Parathyroid adenoma (tissue), 2 donors: ENCODE measurements around the gene TMEM176B.

Experiments used
- H2AFZ ChIP-seq: fragments of 300-600 bp; sonication (generic); one replicate; pipeline ENCODE4 v1.7.0; 2017; ENCODE audit warnings: antibody characterized with exemption, mild to moderate bottlenecking
- H3K27ac ChIP-seq: fragments of 300-600 bp; sonication (generic); one replicate; pipeline ENCODE4 v1.7.0; 2017
- H3K27me3 ChIP-seq: fragments of 300-600 bp; sonication (generic); one replicate; pipeline ENCODE4 v1.7.0; 2017; ENCODE audit warnings: low read length; ENCODE audit not compliant: control insufficient read depth, insufficient read depth
- H3K36me3 ChIP-seq: fragments of 300-600 bp; sonication (generic); one replicate; pipeline ENCODE4 v1.7.0; 2017; ENCODE audit warnings: low read length; ENCODE audit not compliant: control insufficient read depth, insufficient read depth
- H3K4me1 ChIP-seq: fragments of 300-600 bp; sonication (generic); one replicate; pipeline ENCODE4 v1.7.0; 2017; ENCODE audit warnings: control low read depth
- H3K4me2 ChIP-seq: fragments of 300-600 bp; sonication (generic); one replicate; pipeline ENCODE4 v1.7.0; 2017; ENCODE audit warnings: low read length
- H3K4me3 ChIP-seq: fragments of 300-600 bp; sonication (generic); one replicate; pipeline ENCODE4 v1.7.0; 2017; ENCODE audit warnings: low read depth, low read length
- H3K79me2 ChIP-seq: fragments of 300-600 bp; sonication (generic); one replicate; pipeline ENCODE4 v1.7.0; 2017; ENCODE audit warnings: control low read depth
- H3K9ac ChIP-seq: fragments of 300-600 bp; sonication (generic); one replicate; pipeline ENCODE4 v1.7.0; 2017; ENCODE audit warnings: mild to moderate bottlenecking
- H3K9me3 ChIP-seq: fragments of 300-600 bp; sonication (generic); one replicate; pipeline ENCODE4 v1.7.0; 2017; ENCODE audit warnings: low read length; ENCODE audit not compliant: control insufficient read depth
- CTCF ChIP-seq: fragments of 300-600 bp; sonication (generic); IDR thresholded peaks from one replicate; pipeline ENCODE4 v1.7.0; 2017; ENCODE audit warnings: antibody characterized with exemption, mild to moderate bottlenecking
- donor health status: primary hyperparathyroidism.

TMEM176B gene

DNA sequence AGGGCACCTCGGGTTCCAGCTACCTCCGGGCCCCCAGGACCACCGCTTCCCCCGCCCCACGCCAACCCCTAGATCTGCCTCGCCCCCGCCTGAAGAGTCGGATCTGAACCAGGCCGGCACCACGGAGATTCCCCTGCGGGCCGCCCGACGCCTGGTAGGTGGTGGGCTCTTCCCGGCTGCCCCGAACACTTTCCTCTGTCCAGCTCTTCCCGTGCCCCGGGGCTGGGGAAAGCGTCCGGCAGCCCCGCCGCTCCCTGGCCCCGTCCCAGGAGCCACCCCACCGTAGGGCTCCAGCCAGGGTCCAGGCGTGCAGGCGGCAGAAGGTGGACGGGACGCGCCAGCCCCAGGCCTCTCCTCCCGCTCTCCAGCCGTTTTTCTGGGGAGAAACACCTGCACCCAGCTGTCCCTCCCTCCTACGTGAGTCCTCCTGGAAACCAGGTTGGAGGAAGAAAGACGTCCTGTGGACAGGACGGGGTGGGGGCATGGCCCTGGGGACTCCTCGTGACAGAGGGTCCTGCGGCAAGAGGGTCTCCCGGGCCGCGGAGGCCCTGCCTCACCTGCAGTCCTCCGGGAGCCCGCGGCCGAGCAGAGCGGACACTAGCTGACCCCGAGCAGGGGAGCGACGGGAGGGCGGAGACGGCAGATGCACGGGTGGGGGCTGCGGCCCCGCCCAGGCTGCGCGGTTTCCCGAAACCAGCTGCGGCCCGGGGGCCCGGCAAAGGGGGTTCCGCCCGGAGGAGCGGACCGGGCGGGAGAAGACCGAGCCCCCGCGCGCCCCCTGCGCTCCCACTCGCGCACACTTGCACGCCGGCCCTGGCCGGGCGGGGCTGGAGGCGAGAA, at the start of gene TMEM176B:
Gene TMEM176B, minus strand, starts transcription at position 624 of the 840 bp plus-strand sequence. CDS start 3,795 bp downstream, outside the sequence.
- H3K79me2 ChIP-seq = no peaks in the 10 kb centered on the region
- no peaks in the 10 kb centered on the region for H3K27me3 ChIP-seq
- H3K4me1 ChIP-seq = no peaks in the 10 kb centered on the region
- peak within 1 kb of the TSS; percentile 47 for H3K4me2 ChIP-seq
- no peak for TF ChIP-seq CTCF
- no peak within 1 kb of the TSS for H3K9ac ChIP-seq
- no peaks in the 10 kb centered on the region for H3K36me3 ChIP-seq
- no peak within 1 kb of the TSS for H3K27ac ChIP-seq
- H2AFZ ChIP-seq = peak within 1 kb of the TSS; percentile 74
- H3K9me3 ChIP-seq = no peaks in the 10 kb centered on the region
- H3K4me3 ChIP-seq = peak within 1 kb of the TSS; percentile 12

DNA sequence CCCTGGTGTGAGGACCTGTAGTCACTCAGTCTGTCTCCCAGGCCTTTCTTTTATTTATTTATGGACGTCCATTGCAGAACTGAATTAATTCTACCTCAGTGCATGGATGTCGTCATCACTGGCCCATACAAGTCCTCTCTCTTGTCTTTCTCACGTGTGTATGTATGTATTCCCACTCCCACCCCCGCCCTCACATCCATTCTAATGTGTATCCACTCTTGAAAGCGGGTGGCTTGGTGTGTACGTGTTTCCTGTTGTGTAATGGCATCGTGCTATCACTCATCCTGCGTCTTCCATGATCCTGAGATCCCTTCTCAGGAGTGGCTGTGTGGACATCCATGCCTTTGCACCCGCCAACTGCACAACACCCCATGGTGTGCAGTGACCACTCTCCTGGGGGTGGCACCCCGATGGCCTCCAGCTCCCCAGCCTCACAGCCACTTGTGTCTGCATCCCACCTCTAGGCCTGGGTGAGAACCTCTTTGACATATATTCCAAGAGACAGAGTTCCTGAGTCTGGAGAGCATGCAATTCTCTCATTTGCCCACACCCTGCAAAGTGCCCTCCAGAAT, 49.1 kb upstream of the TMEM176B start:
- Histone ChIP-seq H3K4me3 (no peak overlapping the region), H3K79me2 (no peaks in the 10 kb centered on the region), H3K9me3 (no peaks in the 10 kb centered on the region), H3K36me3 (no peaks in the 10 kb centered on the region), H3K9ac (no peak overlapping the region), H3K4me2 (no peak overlapping the region), H3K4me1 (no peaks in the 10 kb centered on the region), H3K27ac (no peak overlapping the region), H2AFZ (no peak overlapping the region), H3K27me3 (no peaks in the 10 kb centered on the region)
- no peak for TF ChIP-seq CTCF

DNA sequence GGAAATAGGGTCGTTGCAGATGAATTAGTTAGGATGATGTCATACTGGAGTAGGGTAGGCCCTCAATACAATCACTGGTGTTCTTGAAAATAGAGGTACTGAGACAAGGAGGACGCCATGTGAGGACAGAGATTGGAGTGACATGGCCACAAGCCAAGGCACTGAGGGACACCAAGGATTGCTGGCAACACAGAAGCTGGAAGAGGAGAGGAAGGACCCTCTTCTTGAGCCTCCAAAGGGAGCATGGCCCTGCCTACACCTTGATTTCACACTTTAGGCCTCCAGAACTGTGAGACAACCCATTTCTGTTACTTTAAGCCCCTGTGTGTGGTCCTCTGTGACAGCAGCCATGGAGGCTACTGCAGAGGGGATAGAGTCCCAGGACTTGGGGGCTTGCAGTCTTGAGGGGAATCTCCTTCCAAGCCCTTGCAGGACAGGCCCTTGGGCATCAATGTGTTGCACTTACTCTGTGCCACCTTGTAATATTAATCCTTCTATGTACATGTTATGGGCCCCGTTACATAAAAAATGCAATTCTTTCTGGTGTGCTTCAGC, 48.5 kb upstream of the TMEM176B start:
- no peak overlapping the region for H3K4me3 ChIP-seq
- H3K9ac ChIP-seq = no peak overlapping the region
- H2AFZ ChIP-seq = no peak overlapping the region
- no peaks in the 10 kb centered on the region for H3K4me1 ChIP-seq
- TF ChIP-seq CTCF = no peak
- no peaks in the 10 kb centered on the region for H3K9me3 ChIP-seq
- no peak overlapping the region for H3K27ac ChIP-seq
- no peaks in the 10 kb centered on the region for H3K79me2 ChIP-seq
- H3K36me3 ChIP-seq = no peaks in the 10 kb centered on the region
- no peak overlapping the region for H3K4me2 ChIP-seq
- H3K27me3 ChIP-seq = no peaks in the 10 kb centered on the region

DNA sequence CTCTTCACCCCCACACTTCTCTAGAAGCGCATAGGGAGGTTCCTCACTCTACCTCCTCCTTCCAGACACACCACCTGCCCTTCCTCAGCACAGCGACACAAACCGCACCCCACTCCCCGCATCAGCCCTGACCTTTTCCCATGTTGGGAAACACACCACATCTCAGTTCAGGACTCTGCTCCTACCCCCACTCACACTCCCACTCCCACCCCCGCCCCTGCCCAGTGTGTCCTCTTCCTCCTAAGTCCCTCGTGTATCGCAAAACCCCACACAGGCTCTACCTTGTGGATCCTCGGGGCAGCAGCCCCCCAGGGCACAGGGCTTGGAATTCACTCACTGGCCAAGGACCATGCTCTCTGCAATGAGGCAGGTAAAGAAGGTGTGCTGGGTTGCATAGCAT, 47.9 kb upstream of the TMEM176B start:
- H3K4me3 ChIP-seq = no peak overlapping the region
- H3K27ac ChIP-seq = no peak overlapping the region
- H3K4me2 ChIP-seq = no peak overlapping the region
- no peak overlapping the region for H3K9ac ChIP-seq
- H3K27me3 ChIP-seq = no peaks in the 10 kb centered on the region
- no peaks in the 10 kb centered on the region for H3K9me3 ChIP-seq
- no peak overlapping the region for H2AFZ ChIP-seq
- TF ChIP-seq CTCF = no peak
- no peaks in the 10 kb centered on the region for H3K4me1 ChIP-seq
- H3K79me2 ChIP-seq = no peaks in the 10 kb centered on the region
- no peaks in the 10 kb centered on the region for H3K36me3 ChIP-seq
